Thyroid gland (tissue), 4 donors: ENCODE data around the gene DCAF8. TPM values are rescaled to one million over a fixed set of nuclear protein-coding genes. Genes with fewer than 3 reads are reported as not detected.

Source experiments
- DNase-seq, 2 donors: peaks; one replicate each; pipeline ENCODE4 v3.0.0-alpha.2; 2019
- H3K27ac ChIP-seq, 3 donors: fragments of 200-600 bp; sonication (generic); 1 replicate in 2 of 3; 2 replicates in 1 of 3; pipeline ENCODE4 v1.5.1; 2016 to 2019; ENCODE audit warnings: mild to moderate bottlenecking in 1 of 3, moderate library complexity in 1 of 3
- H3K27me3 ChIP-seq: fragments of 200-600 bp; sonication (generic); one replicate; pipeline ENCODE4 v1.5.1; 2019
- H3K36me3 ChIP-seq, 2 donors: fragments of 200-600 bp; sonication (generic); one replicate each; pipeline ENCODE4 v1.5.1; 2016 to 2019
- H3K4me1 ChIP-seq, 2 donors: fragments of 200-600 bp; sonication (generic); one replicate each; pipeline ENCODE4 v1.5.1; 2017 to 2019
- H3K4me3 ChIP-seq, 3 donors: fragments of 200-600 bp; sonication (generic); replicated peaks in 1 of 3; 1 replicate in 2 of 3; 2 replicates in 1 of 3; pipeline ENCODE4 v1.5.1; 2016; ENCODE audit warnings: mild to moderate bottlenecking in 1 of 3
- H3K9me3 ChIP-seq: fragments of 200-600 bp; sonication (generic); one replicate; pipeline ENCODE4 v1.5.1; 2017
- POLR2A ChIP-seq, 2 donors: fragments of 450-650 bp; IDR thresholded peaks; one replicate each; pipeline ENCODE4 v1.6.1; 2017; ENCODE audit warnings: antibody characterized with exemption in 2 of 2, mild to moderate bottlenecking in 2 of 2, moderate library complexity in 1 of 2
- WGBS, 2 donors: methylation state at CpG; one replicate each; pipeline ENCODE4 v1.1.5; 2017; 5-methylcytosine and 5-hydroxymethylcytosine counted together
- intact Hi-C: fragments of 100-400 bp; cut with DNase I; formaldehyde crosslinking; loops from one replicate; pipeline ENCODE4 v1.15.1; 2023
- total RNA-seq, 4 donors: library from RNA; depleted of rRNA; stranded (reverse); fragments of >200 nt; gene quantifications; one replicate each; pipeline ENCODE4 v1.2.3, GENCODE V29; 2016
- TF ChIP-seq, protein P1 (sequence below), 6 experiments: fragments of 200-600 bp in 3 of 6; fragments of 450-650 bp in 3 of 6; sonication (generic) in 3 of 6; IDR thresholded peaks; one replicate each; pipeline ENCODE4 v1.5.1; 2016 to 2019; ENCODE audit warnings: antibody characterized with exemption in 6 of 6, mild to moderate bottlenecking in 2 of 6, inconsistent platforms in 1 of 6, moderate library complexity in 1 of 6

DCAF8 gene
- total RNA-seq, 4 donors from 2014 or later = 221 to 239 (median 228) TPM

GRCh38 chr1:160224606-160225005 is 37.7 kb downstream of the DCAF8 start:
- intact Hi-C loops = no loop called here
- no peak overlapping the region for H3K4me3 ChIP-seq
- H3K4me1 ChIP-seq = peaks cover 14 to 29% of the 10 kb centered on the region in 2 donors
- H3K27ac ChIP-seq = no peak overlapping the region
- peaks cover 52 to 59% of the 10 kb centered on the region in 2 donors for H3K36me3 ChIP-seq
- TF ChIP-seq, protein P1, sequence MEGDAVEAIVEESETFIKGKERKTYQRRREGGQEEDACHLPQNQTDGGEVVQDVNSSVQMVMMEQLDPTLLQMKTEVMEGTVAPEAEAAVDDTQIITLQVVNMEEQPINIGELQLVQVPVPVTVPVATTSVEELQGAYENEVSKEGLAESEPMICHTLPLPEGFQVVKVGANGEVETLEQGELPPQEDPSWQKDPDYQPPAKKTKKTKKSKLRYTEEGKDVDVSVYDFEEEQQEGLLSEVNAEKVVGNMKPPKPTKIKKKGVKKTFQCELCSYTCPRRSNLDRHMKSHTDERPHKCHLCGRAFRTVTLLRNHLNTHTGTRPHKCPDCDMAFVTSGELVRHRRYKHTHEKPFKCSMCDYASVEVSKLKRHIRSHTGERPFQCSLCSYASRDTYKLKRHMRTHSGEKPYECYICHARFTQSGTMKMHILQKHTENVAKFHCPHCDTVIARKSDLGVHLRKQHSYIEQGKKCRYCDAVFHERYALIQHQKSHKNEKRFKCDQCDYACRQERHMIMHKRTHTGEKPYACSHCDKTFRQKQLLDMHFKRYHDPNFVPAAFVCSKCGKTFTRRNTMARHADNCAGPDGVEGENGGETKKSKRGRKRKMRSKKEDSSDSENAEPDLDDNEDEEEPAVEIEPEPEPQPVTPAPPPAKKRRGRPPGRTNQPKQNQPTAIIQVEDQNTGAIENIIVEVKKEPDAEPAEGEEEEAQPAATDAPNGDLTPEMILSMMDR (IDR thresholded peaks at IDR 0.05) = no peak
- no peak for TF ChIP-seq POLR2A (IDR thresholded peaks at IDR 0.05)
- 94 to 100% methylated on average over 2 of the region's 2 CpGs for WGBS, 2 donors
- no peaks in the 10 kb centered on the region for H3K27me3 ChIP-seq
- H3K9me3 ChIP-seq = no peaks in the 10 kb centered on the region
- no peak for DNase-seq

DNA sequence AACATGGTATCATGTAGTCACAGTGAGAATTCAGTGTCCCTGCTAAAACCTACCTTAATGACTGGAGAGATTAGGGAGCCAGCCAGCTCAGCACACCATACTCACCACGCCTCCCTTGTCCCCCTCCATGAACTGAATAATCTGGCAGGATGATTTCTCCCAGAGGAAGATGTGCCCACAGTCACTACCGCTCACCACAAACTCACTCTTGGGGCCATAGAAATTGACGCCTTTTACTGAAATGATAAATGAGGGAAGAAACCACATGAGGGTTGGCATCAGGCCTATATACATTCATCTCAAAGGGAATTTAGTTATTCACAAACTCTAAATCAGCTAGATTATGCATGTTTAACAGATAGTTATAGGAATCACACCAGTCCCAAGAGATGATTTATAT is 39.8 kb downstream of the DCAF8 start:
- intact Hi-C loops = no loop called here
- H3K9me3 ChIP-seq = no peaks in the 10 kb centered on the region
- peak overlapping the region in 1 of 3 donors; percentile 79 for H3K27ac ChIP-seq
- H3K27me3 ChIP-seq = no peaks in the 10 kb centered on the region
- WGBS, 2 donors = 93 to 98% methylated on average over 3 of the region's 3 CpGs
- TF ChIP-seq, protein P1 (IDR thresholded peaks at IDR 0.05) = no peak
- no peak for TF ChIP-seq POLR2A (IDR thresholded peaks at IDR 0.05)
- peaks cover 47 to 49% of the 10 kb centered on the region in 2 donors for H3K36me3 ChIP-seq
- no peak overlapping the region for H3K4me3 ChIP-seq
- no peak for DNase-seq
- peaks cover 34 to 48% of the 10 kb centered on the region in 2 donors for H3K4me1 ChIP-seq

DNA sequence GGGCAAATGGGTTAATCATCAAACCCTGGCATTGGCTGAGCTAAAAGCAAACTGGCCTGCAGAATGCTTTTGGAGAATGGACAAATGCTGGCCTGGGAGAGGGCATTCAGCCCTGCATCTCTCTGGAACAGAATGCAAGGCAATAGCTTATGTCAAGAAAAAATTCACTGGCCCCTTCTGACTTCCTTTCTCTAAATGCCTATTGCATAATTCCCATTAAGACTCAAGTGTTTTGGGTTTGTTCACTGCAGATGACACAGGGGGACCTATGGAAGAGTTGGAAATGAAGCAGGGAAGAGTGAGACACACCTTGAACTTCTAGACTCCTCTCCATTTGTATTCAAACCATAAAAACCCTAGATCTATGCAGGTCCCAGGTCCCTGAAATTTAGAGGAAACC is 41.3 kb downstream of the DCAF8 start:
- no peak for DNase-seq
- intact Hi-C loops = no loop called here
- H3K27me3 ChIP-seq = no peaks in the 10 kb centered on the region
- H3K27ac ChIP-seq = peak overlapping the region; percentile 69 to 79 (median 74)
- no peaks in the 10 kb centered on the region for H3K9me3 ChIP-seq
- H3K4me3 ChIP-seq = no peak overlapping the region
- H3K36me3 ChIP-seq = peaks cover 51 to 58% of the 10 kb centered on the region in 2 donors
- TF ChIP-seq, protein P1 (IDR thresholded peaks at IDR 0.05) = no peak
- no peak for TF ChIP-seq POLR2A (IDR thresholded peaks at IDR 0.05)
- peaks cover 42 to 43% of the 10 kb centered on the region in 2 donors for H3K4me1 ChIP-seq

- TF ChIP-seq, protein P1 (IDR thresholded peaks at IDR 0.05) = no peak
- TF ChIP-seq POLR2A (IDR thresholded peaks at IDR 0.05) = no peak
- WGBS, 2 donors = 21 to 36% methylated on average over 2 of the region's 2 CpGs
- intact Hi-C loops = no loop called here
These were observed 42.0 kb downstream of the DCAF8 start for GRCh38 chr1:160220301-160220700.

GRCh38 chr1:160219062-160219929 is 43.1 kb downstream of the DCAF8 start:
- TF ChIP-seq POLR2A (IDR thresholded peaks at IDR 0.05) = no peak
- TF ChIP-seq, protein P1 (IDR thresholded peaks at IDR 0.05) = peak in 4 of 6 experiments; percentile 28 to 51 (median 39)
- WGBS, 2 donors = 74% methylated on average over 4 of the region's 4 CpGs
- peak overlapping the region; percentile 69 to 84 (median 79) for H3K27ac ChIP-seq
- H3K4me3 ChIP-seq = no peak overlapping the region
- DNase-seq = peak in 1 of 2 donors; percentile 50
- no peaks in the 10 kb centered on the region for H3K9me3 ChIP-seq
- H3K36me3 ChIP-seq = peaks cover 40 to 60% of the 10 kb centered on the region in 2 donors
- intact Hi-C loops = no loop called here
- no peaks in the 10 kb centered on the region for H3K27me3 ChIP-seq
- H3K4me1 ChIP-seq = peaks cover 42 to 43% of the 10 kb centered on the region in 2 donors

More at GRCh38 chr1:160220301-160220700, 42.0 kb downstream of the DCAF8 start:
- peak; percentile 90 to 91 for DNase-seq
- peaks cover 42 to 43% of the 10 kb centered on the region in 2 donors for H3K4me1 ChIP-seq
- peak overlapping the region; percentile 69 to 84 (median 79) for H3K27ac ChIP-seq
- no peaks in the 10 kb centered on the region for H3K9me3 ChIP-seq
- no peaks in the 10 kb centered on the region for H3K27me3 ChIP-seq
- peaks cover 43 to 61% of the 10 kb centered on the region in 2 donors for H3K36me3 ChIP-seq
- no peak overlapping the region for H3K4me3 ChIP-seq
